K562 (cell line): ENCODE data around the gene CXCR6. TPM values are rescaled to one million over a fixed set of nuclear protein-coding genes. Genes with fewer than 3 reads are reported as not detected.

Experiments
- ATAC-seq: fragments of 200-7000 bp; cut with Tn5 transposase; 3 replicates; pipeline ENCODE4 v1.9.1; 2020; ENCODE audit warnings: moderate library complexity
- BruUV-seq: library from RNA; stranded (reverse); fragments of 400-500 nt; replicated peaks from 2 replicates; lab custom pipeline; 2021; lab: Mats Ljungman, UMichigan
- CTCF ChIA-PET: fragments of 300-600 bp; formaldehyde crosslinking; extraction: SDS; loops from one replicate; lab custom pipeline; 2021; ENCODE audit warnings: low intra/inter-chr PET ratio; lab: Yijun Ruan, JAX
- POLR2A ChIA-PET: fragments of 300-600, 350-650 bp; sonication (Branson Sonifier 250); formaldehyde crosslinking; extraction: SDS; loops from one replicate; lab custom pipeline; 2021; ENCODE audit warnings: antibody characterized with exemption, inconsistent platforms; lab: Yijun Ruan, JAX
- DNase-seq, 4 experiments: peaks; one replicate each; pipeline versions ENCODE4 v3.0.0 to v3.0.0-alpha.2; 2011 to 2018; ENCODE audit warnings: low spot score in 3 of 4, mixed read lengths in 3 of 4; ENCODE audit errors: extremely low read depth in 1 of 4
- FAIRE-seq: peaks from 2 replicates; lab custom pipeline; 2011; peaks lifted over from hg19 to GRCh38; lab: Jason Lieb, UNC
- H2AFZ ChIP-seq: 2 replicates; pipeline ENCODE4 v1.6.0; 2011; ENCODE audit warnings: low read depth, low read length, control low read depth, inconsistent platforms
- H3K27ac ChIP-seq: fragments of 200-600 bp; 3 replicates; pipeline ENCODE4 v1.8.0; 2011; ENCODE audit warnings: low read depth, mild to moderate bottlenecking, control low read depth, inconsistent platforms, low read length, moderate library complexity, mixed read lengths; ENCODE audit errors: extremely low read depth
- H3K27me3 ChIP-seq, 2 experiments: fragments of 300-600 bp in 1 of 2; 2 replicates in 1 of 2; 3 replicates in 1 of 2; pipeline versions ENCODE4 v1.6.0 to v1.8.0; 2011; ENCODE audit warnings: inconsistent platforms in 2 of 2, low read length in 2 of 2, mild to moderate bottlenecking in 1 of 2, mixed read lengths in 1 of 2, moderate library complexity in 1 of 2; ENCODE audit not compliant: control insufficient read depth in 2 of 2, insufficient read depth in 2 of 2
- H3K36me3 ChIP-seq: fragments of 300-600 bp; 3 replicates; pipeline ENCODE4 v1.8.0; 2011; ENCODE audit warnings: mild to moderate bottlenecking, low read length, inconsistent platforms; ENCODE audit not compliant: control insufficient read depth, insufficient read depth
- H3K4me1 ChIP-seq, 2 experiments: fragments of 200-600 bp in 1 of 2; replicated peaks in 1 of 2; 2 replicates in 1 of 2; 3 replicates in 1 of 2; pipeline versions ENCODE4 v1.5.1 to v1.8.0; 2011; ENCODE audit warnings: inconsistent platforms in 2 of 2, low read length in 2 of 2, mild to moderate bottlenecking in 1 of 2, mixed read lengths in 1 of 2, moderate library complexity in 1 of 2; ENCODE audit not compliant: control insufficient read depth in 2 of 2, insufficient read depth in 2 of 2
- H3K4me2 ChIP-seq: 2 replicates; pipeline ENCODE4 v1.6.1; 2011; ENCODE audit warnings: low read length, control low read depth, inconsistent platforms, mixed read lengths; ENCODE audit not compliant: insufficient read depth
- H3K4me3 ChIP-seq: fragments of 200-600 bp; sonication (generic), shearing (Covaris generic); 2 replicates; pipeline ENCODE4 v1.5.1; 2016; ENCODE audit warnings: control low read depth, inconsistent platforms
- H3K79me2 ChIP-seq: fragments of 200-600 bp; 3 replicates; pipeline ENCODE4 v1.8.0; 2011; ENCODE audit warnings: low read length, inconsistent platforms; ENCODE audit not compliant: control insufficient read depth, insufficient read depth
- H3K9ac ChIP-seq, 2 experiments: 2 replicates each; pipeline versions ENCODE4 v1.6.0 to v1.6.1; 2011; ENCODE audit warnings: low read depth in 2 of 2, low read length in 2 of 2, control low read depth in 1 of 2, inconsistent platforms in 1 of 2, mild to moderate bottlenecking in 1 of 2, mixed read lengths in 1 of 2; ENCODE audit not compliant: insufficient read depth in 1 of 2
- H3K9me1 ChIP-seq: one replicate; pipeline ENCODE4 v1.6.0; 2011; ENCODE audit warnings: inconsistent platforms, mild to moderate bottlenecking, low read length, moderate library complexity; ENCODE audit not compliant: control insufficient read depth, insufficient read depth
- H3K9me3 ChIP-seq: replicated peaks from 2 replicates; pipeline ENCODE4 v1.5.1; 2011; ENCODE audit warnings: low read depth, low read length, inconsistent platforms; ENCODE audit not compliant: control insufficient read depth, insufficient read depth
- H4K20me1 ChIP-seq: replicated peaks from 2 replicates; pipeline ENCODE4 v1.6.1; 2011; ENCODE audit warnings: low read length, inconsistent platforms, mixed read lengths; ENCODE audit not compliant: control insufficient read depth, insufficient read depth
- CBX2 ChIP-seq: fragments of 200-600 bp; sonication (generic); IDR thresholded peaks from one replicate; pipeline ENCODE4 v1.6.1; 2012; ENCODE audit warnings: mild to moderate bottlenecking, low read length, inconsistent platforms; ENCODE audit not compliant: insufficient read depth, poor library complexity, severe bottlenecking
- CHD4 ChIP-seq: fragments of 200-600 bp; sonication (generic); IDR thresholded peaks from 3 replicates; pipeline ENCODE4 v1.6.1; 2012; ENCODE audit warnings: low read depth, mild to moderate bottlenecking, mixed read lengths, low read length, inconsistent platforms; ENCODE audit not compliant: insufficient read depth, insufficient replicate concordance, poor library complexity, severe bottlenecking
- CLOCK ChIP-seq: fragments of 250-450 bp; sonication (Bioruptor Pico); IDR thresholded peaks from 2 replicates; pipeline ENCODE4 v1.4.0; 2020; ENCODE audit warnings: mild to moderate bottlenecking, moderate library complexity, borderline replicate concordance
- IRF2 ChIP-seq: sonication (generic); formaldehyde crosslinking; IDR thresholded peaks from 2 replicates; pipeline ENCODE4 v1.8.1; 2022; ENCODE audit warnings: mild to moderate bottlenecking, missing genetic modification reagents
- THRB ChIP-seq: fragments of 450-650 bp; formaldehyde crosslinking; conservative IDR thresholded peaks from 2 replicates; pipeline ENCODE4 v1.4.0; 2022; ENCODE audit warnings: mild to moderate bottlenecking, missing genetic modification characterization
- WGBS: fragments of 100-300 bp; shearing (Covaris generic); methylation state at CpG from one replicate; pipeline ENCODE4 v1.1.6; 2016; ENCODE audit warnings: low coverage, mixed read lengths; ENCODE audit not compliant: insufficient coverage; ENCODE audit errors: missing lambda C conversion rate; 5-methylcytosine and 5-hydroxymethylcytosine counted together
- in situ Hi-C: fragments of 300-500 bp; cut with MboI; formaldehyde crosslinking; loops from 4 replicates; pipeline ENCODE4 v1.15.0; 2018; ENCODE audit warnings: inconsistent platforms, mixed read lengths
- intact Hi-C: fragments of 100-400 bp; cut with micrococcal nuclease; formaldehyde crosslinking; loops from 2 replicates; pipeline ENCODE4 v1.14.2; 2022
- polyA plus RNA-seq, 8 experiments: library from polyadenylated mRNA; depleted of rRNA in 4 of 8; stranded (reverse) in 5 of 8; unstranded in 3 of 8; fragments of >200 nt; fragmentation: Nextera tagmentation in 2 of 8; fragmentation: Illumina TruSeq in 1 of 8; extraction: Ambion mirVana in 2 of 8; extraction: Trizol in 1 of 8; gene quantifications; 2 replicates each; pipeline versions ENCODE4 v1.2.1 to v1.2.3, GENCODE V29; 2011 to 2014; ENCODE audit warnings: inconsistent platforms in 1 of 8, missing spikeins in 1 of 8
- total RNA-seq, 7 experiments: library from RNA; depleted of rRNA in 6 of 7; stranded (reverse); fragments of >200 nt in 6 of 7; fragmentation: Illumina TruSeq in 2 of 7; extraction: Trizol in 2 of 7; gene quantifications; 2 replicates each; pipeline versions ENCODE4 v1.2.1 to v1.2.3, GENCODE V29; 2011 to 2021; ENCODE audit warnings: low replicate concordance in 1 of 7
- TF ChIP-seq, protein P1 (sequence below), 2 experiments: fragments of 450-650 bp in 1 of 2; sonication (generic) in 1 of 2; formaldehyde crosslinking in 1 of 2; IDR thresholded peaks in 1 of 2; conservative IDR thresholded peaks in 1 of 2; 2 replicates each; pipeline versions ENCODE4 v1.6.1 to v1.8.1; 2016 to 2023; ENCODE audit warnings: mild to moderate bottlenecking in 2 of 2, moderate library complexity in 2 of 2, inconsistent platforms in 1 of 2, missing genetic modification reagents in 1 of 2

Gene CXCR6
- total and polyA plus RNA-seq, 9 of the 15 experiments (the other 6 are each of a cell fraction or from before 2014, with no cell fraction given), result 0.28 TPM; not detected in 8

DNA sequence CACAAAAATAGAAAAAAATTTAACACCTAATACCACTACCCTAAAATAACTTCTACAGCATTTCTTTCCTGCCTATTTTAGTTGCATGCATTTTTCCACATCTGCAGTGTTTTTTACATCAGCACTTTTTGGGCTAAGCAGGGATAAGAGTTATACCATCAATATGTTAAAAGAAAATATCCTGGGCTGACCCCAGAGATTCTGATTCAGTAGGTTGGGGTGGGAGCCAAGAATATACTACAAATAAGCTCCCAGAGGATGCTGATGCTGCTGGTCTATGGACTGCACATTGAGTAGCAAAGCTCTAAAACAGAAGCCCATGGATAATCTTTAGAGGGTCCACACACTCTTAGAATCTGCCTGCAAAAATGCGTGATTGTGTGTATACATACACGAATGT, 37.6 kb downstream of the CXCR6 start (continued):
- TF ChIP-seq CBX2, result no peak
- TF ChIP-seq IRF2 (CRISPR knock-in tag), result no peak

GRCh38 chr3:45981346-45982074, 38.2 kb downstream of the CXCR6 start:
- FAIRE-seq, result peak; percentile 79
- Histone ChIP-seq H3K27me3 (no peaks in the 10 kb centered on the region), H3K9ac (no peak overlapping the region), H3K9me3 (no peaks in the 10 kb centered on the region), H3K36me3 (peaks cover 81% of the 10 kb centered on the region), H4K20me1 (peaks cover 14% of the 10 kb centered on the region; the same call in 1 of the 2 replicates), H3K79me2 (peaks cover 9% of the 10 kb centered on the region; the same call in 2 of the 3 replicates), H3K4me2 (no peak overlapping the region), H3K4me1 (peaks cover 0 to 23% of the 10 kb centered on the region in 2 experiments; a peak in 4 of 5 replicates), H3K27ac (no peak overlapping the region), H3K9me1 (no peaks in the 10 kb centered on the region), H2AFZ (no peak overlapping the region), H3K4me3 (no peak overlapping the region)
- intact Hi-C loops, result no loop called here
- peak; percentile 31 to 54 (median 50) for DNase-seq
- in situ Hi-C loops, result no loop called here
- CTCF ChIA-PET, result no interaction called here
- peak; percentile 57; the same call in 2 of the 3 replicates for ATAC-seq
- POLR2A ChIA-PET, result interaction anchor here (0.6 to 2.8 kb wide), 8 partner anchors 13 to 972 kb away, joined by 3 to 7 read pairs (median 4); partner anchors contain the start of gene FYCO1
- WGBS, result 4% methylated on average over 2 of the region's 2 CpGs
- no TSS peak for BruUV-seq
- 0 out of 2 replicates have a peak, but pooled peaks have one; percentile 31 for TF ChIP-seq THRB (CRISPR knock-in tag)
- TF ChIP-seq CHD4, result no peak
- TF ChIP-seq, protein P1, sequence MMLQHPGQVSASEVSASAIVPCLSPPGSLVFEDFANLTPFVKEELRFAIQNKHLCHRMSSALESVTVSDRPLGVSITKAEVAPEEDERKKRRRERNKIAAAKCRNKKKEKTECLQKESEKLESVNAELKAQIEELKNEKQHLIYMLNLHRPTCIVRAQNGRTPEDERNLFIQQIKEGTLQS (IDR thresholded peaks at IDR 0.05), result peak; percentile 86
- TF ChIP-seq, protein P1 (CRISPR knock-in tag; conservative IDR thresholded peaks at IDR 0.05), result no peak; the same call in 1 of the 2 replicates
- TF ChIP-seq CLOCK (CRISPR knock-in tag), result no peak
